Fibroblast of peridontal ligament (primary cell): Measurements from ENCODE around the gene ARCN1.

Experiments used
- DNase-seq: peaks from one replicate; pipeline ENCODE4 v3.0.0-alpha.2; 2010; ENCODE audit errors: extremely low read depth

Gene ARCN1

GRCh38 chr11:118572061-118572980, at the start of gene ARCN1:
ARCN1 (plus strand) TSS chr11:118572409; CDS start chr11:118572548, 139 bp downstream.
- DNase-seq = peak; percentile 73

- DNase-seq = peak; percentile 12
Observed at GRCh38 chr11:118522571-118523072, 49.6 kb upstream of the ARCN1 start.

- DNase-seq = no peak
Observed at GRCh38 chr11:118524356-118524755, 47.9 kb upstream of the ARCN1 start.

- peak; percentile 12 for DNase-seq
Observed at GRCh38 chr11:118524757-118525470, 47.3 kb upstream of the ARCN1 start.

- no peak for DNase-seq
Observed at GRCh38 chr11:118526688-118527087, 45.5 kb upstream of the ARCN1 start.

GRCh38 chr11:118527109-118527508, 45.1 kb upstream of the ARCN1 start, which contains the start of gene TTC36:
TTC36 (plus strand) TSS chr11:118527474; CDS start chr11:118527495, 21 bp downstream.
- no peak for DNase-seq

- no peak for DNase-seq
Observed at GRCh38 chr11:118528511-118528910, 43.7 kb upstream of the ARCN1 start.

GRCh38 chr11:118529584-118530175, 42.5 kb upstream of the ARCN1 start:
- no peak for DNase-seq

GRCh38 chr11:118530180-118530682, 42.0 kb upstream of the ARCN1 start:
- DNase-seq = no peak

- DNase-seq = peak; percentile 12
Observed at GRCh38 chr11:118530683-118531596, 41.3 kb upstream of the ARCN1 start, which contains the start of gene TMEM25. TMEM25 (plus strand) TSS chr11:118531192; CDS start chr11:118531802, 610 bp downstream.

- DNase-seq = no peak
Observed at GRCh38 chr11:118531597-118532084, 40.6 kb upstream of the ARCN1 start.

- no peak for DNase-seq
Observed at GRCh38 chr11:118532091-118532490, 40.1 kb upstream of the ARCN1 start.

- DNase-seq = no peak
Observed at GRCh38 chr11:118532852-118533768, 39.1 kb upstream of the ARCN1 start.

- no peak for DNase-seq
Observed at GRCh38 chr11:118533769-118534729, 38.2 kb upstream of the ARCN1 start.

- DNase-seq = no peak
Observed at GRCh38 chr11:118535261-118535660, 36.9 kb upstream of the ARCN1 start.

GRCh38 chr11:118536726-118537125, 35.5 kb upstream of the ARCN1 start:
- no peak for DNase-seq

- no peak for DNase-seq
Observed at GRCh38 chr11:118537409-118537980, 34.7 kb upstream of the ARCN1 start.
